IMR-90 (cell line): ENCODE measurements around the gene RELL2. TPM values are rescaled to one million over a fixed set of nuclear protein-coding genes. Genes with fewer than 3 reads are reported as not detected.

ENCODE experiments used
- ATAC-seq: fragments of 200-7000 bp; cut with Tn5 transposase; 2 replicates; pipeline ENCODE4 v1.9.1; 2020; ENCODE audit warnings: low read depth, mild to moderate bottlenecking, moderate library complexity
- BruUV-seq: library from RNA; stranded (reverse); fragments of 400-500 nt; replicated peaks from 2 replicates; lab custom pipeline; 2021; lab: Mats Ljungman, UMichigan
- CTCF ChIA-PET: fragments of 300-600 bp; formaldehyde crosslinking; extraction: SDS; loops from one replicate; lab custom pipeline; 2021; ENCODE audit warnings: antibody characterized with exemption; lab: Yijun Ruan, JAX
- POLR2A ChIA-PET: fragments of 300-600 bp; sonication (Branson Sonifier 250); formaldehyde crosslinking; loops from one replicate; lab custom pipeline; 2022; ENCODE audit warnings: antibody characterized with exemption; ENCODE audit not compliant: unreplicated experiment; lab: Charles Lee
- DNase-seq: peaks from one replicate; pipeline ENCODE4 v3.0.0; 2013
- H2AFZ ChIP-seq: replicated peaks from 2 replicates; pipeline ENCODE3; 2013; ENCODE audit warnings: low read length, mild to moderate bottlenecking; ENCODE audit not compliant: poor library complexity
- H2AK5ac ChIP-seq: 2 replicates; pipeline ENCODE4 v1.6.1; 2013; ENCODE audit warnings: low read depth, low read length, inconsistent platforms
- H2AK9ac ChIP-seq: replicated peaks from 2 replicates; pipeline ENCODE3; 2013; ENCODE audit warnings: mild to moderate bottlenecking, low read depth, low read length, moderate library complexity; ENCODE audit not compliant: poor library complexity
- H2BK120ac ChIP-seq: 2 replicates; pipeline ENCODE4 v1.6.1; 2013; ENCODE audit warnings: low read depth, low read length, inconsistent platforms
- H2BK15ac ChIP-seq: 3 replicates; pipeline ENCODE4 v1.6.1; 2013; ENCODE audit warnings: low read depth, low read length, inconsistent platforms
- H2BK20ac ChIP-seq: 2 replicates; pipeline ENCODE4 v1.6.1; 2013; ENCODE audit warnings: low read depth, mild to moderate bottlenecking, inconsistent platforms, low read length, moderate library complexity
- H2BK5ac ChIP-seq: 2 replicates; pipeline ENCODE4 v1.6.1; 2013; ENCODE audit warnings: mild to moderate bottlenecking, low read depth, low read length, inconsistent platforms; ENCODE audit not compliant: poor library complexity, severe bottlenecking
- H3K14ac ChIP-seq: replicated peaks from 2 replicates; pipeline ENCODE4 v1.6.1; 2013; ENCODE audit warnings: low read depth, low read length, inconsistent platforms
- H3K18ac ChIP-seq: 2 replicates; pipeline ENCODE4 v1.6.1; 2013; ENCODE audit warnings: low read depth, low read length, control low read depth
- H3K23ac ChIP-seq: 2 replicates; pipeline ENCODE4 v1.6.1; 2013; ENCODE audit warnings: low read depth, low read length, inconsistent platforms
- H3K27ac ChIP-seq: 2 replicates; pipeline ENCODE4 v1.5.1; 2013; ENCODE audit warnings: mild to moderate bottlenecking, control low read depth, low read length; ENCODE audit not compliant: insufficient read depth
- H3K27me3 ChIP-seq: 2 replicates; pipeline ENCODE4 v1.6.1; 2013; ENCODE audit warnings: low read length; ENCODE audit not compliant: control insufficient read depth, insufficient read depth
- H3K36me3 ChIP-seq: 2 replicates; pipeline ENCODE4 v1.6.1; 2013; ENCODE audit warnings: low read length, mixed read lengths; ENCODE audit not compliant: control insufficient read depth, insufficient read depth
- H3K4ac ChIP-seq: 2 replicates; pipeline ENCODE4 v1.6.1; 2013; ENCODE audit warnings: low read depth, low read length, inconsistent platforms
- H3K4me1 ChIP-seq: 2 replicates; pipeline ENCODE4 v1.6.1; 2013; ENCODE audit warnings: low read length, mixed read lengths; ENCODE audit not compliant: control insufficient read depth, insufficient read depth
- H3K4me2 ChIP-seq: 2 replicates; pipeline ENCODE4 v1.6.1; 2013; ENCODE audit warnings: low read depth, mild to moderate bottlenecking, control low read depth, low read length, moderate library complexity
- H3K4me3 ChIP-seq: 2 replicates; pipeline ENCODE4 v1.5.1; 2013; ENCODE audit warnings: low read depth, mild to moderate bottlenecking, control low read depth, low read length, moderate library complexity; ENCODE audit not compliant: insufficient read depth
- H3K56ac ChIP-seq: 2 replicates; pipeline ENCODE4 v1.6.1; 2013; ENCODE audit warnings: low read length, inconsistent platforms; ENCODE audit not compliant: insufficient read depth; ENCODE audit errors: extremely low read depth
- H3K79me1 ChIP-seq, 2 experiments: 2 replicates each; pipeline ENCODE4 v1.6.1; 2013; ENCODE audit warnings: low read length in 2 of 2, inconsistent platforms in 1 of 2, low read depth in 1 of 2
- H3K9ac ChIP-seq: 2 replicates; pipeline ENCODE4 v1.6.1; 2013; ENCODE audit warnings: low read depth, low read length, control low read depth
- H3K9me1 ChIP-seq: 2 replicates; pipeline ENCODE4 v1.6.1; 2013; ENCODE audit warnings: low read length, inconsistent platforms; ENCODE audit not compliant: insufficient read depth
- H3K9me3 ChIP-seq: 2 replicates; pipeline ENCODE4 v1.6.1; 2013; ENCODE audit warnings: low read length; ENCODE audit not compliant: control insufficient read depth, insufficient read depth
- H4K20me1 ChIP-seq: 2 replicates; pipeline ENCODE4 v1.6.1; 2013; ENCODE audit warnings: low read length, inconsistent platforms; ENCODE audit not compliant: insufficient read depth
- H4K5ac ChIP-seq: 2 replicates; pipeline ENCODE4 v1.6.1; 2013; ENCODE audit warnings: mild to moderate bottlenecking, low read depth, low read length, control low read depth
- H4K8ac ChIP-seq, 2 experiments: 2 replicates each; pipeline ENCODE4 v1.6.1; 2013; ENCODE audit warnings: low read depth in 2 of 2, low read length in 2 of 2, control low read depth in 1 of 2, inconsistent platforms in 1 of 2
- H4K91ac ChIP-seq: 2 replicates; pipeline ENCODE4 v1.6.1; 2013; ENCODE audit warnings: low read depth, low read length, inconsistent platforms; ENCODE audit not compliant: insufficient read depth
- BHLHE40 ChIP-seq: fragments of 150-350 bp; IDR thresholded peaks from 2 replicates; pipeline ENCODE4 v1.6.1; 2016; ENCODE audit warnings: mild to moderate bottlenecking, low read depth, low read length
- CEBPB ChIP-seq: IDR thresholded peaks from 2 replicates; pipeline ENCODE4 v1.6.1; 2012; ENCODE audit warnings: low read depth, low read length, improper control_type of control experiment
- CHD1 ChIP-seq: IDR thresholded peaks from 2 replicates; pipeline ENCODE4 v1.6.1; 2012; ENCODE audit warnings: low read depth, low read length, improper control_type of control experiment
- FOS ChIP-seq: fragments of 150-350 bp; IDR thresholded peaks from 2 replicates; pipeline ENCODE4 v1.6.1; 2016; ENCODE audit warnings: low read depth, low read length
- MAFK ChIP-seq: IDR thresholded peaks from 2 replicates; pipeline ENCODE4 v1.6.1; 2012; ENCODE audit warnings: low read depth, low read length, improper control_type of control experiment
- MAZ ChIP-seq: IDR thresholded peaks from 2 replicates; pipeline ENCODE4 v1.6.1; 2012; ENCODE audit warnings: low read depth, mild to moderate bottlenecking, low read length, improper control_type of control experiment, moderate library complexity, borderline replicate concordance
- MXI1 ChIP-seq: IDR thresholded peaks from 2 replicates; pipeline ENCODE4 v1.6.1; 2012; ENCODE audit warnings: low read depth, mild to moderate bottlenecking, low read length, moderate library complexity, borderline replicate concordance
- NFE2L2 ChIP-seq: fragments of 150-350 bp; IDR thresholded peaks from 2 replicates; pipeline ENCODE4 v1.6.1; 2016; ENCODE audit warnings: low read depth, mild to moderate bottlenecking, low read length
- POLR2A ChIP-seq: IDR thresholded peaks from 2 replicates; pipeline ENCODE4 v1.6.1; 2012; ENCODE audit warnings: mild to moderate bottlenecking, low read depth, low read length
- RAD21 ChIP-seq: IDR thresholded peaks from 2 replicates; pipeline ENCODE4 v1.6.1; 2012; ENCODE audit warnings: low read length, improper control_type of control experiment
- RCOR1 ChIP-seq: IDR thresholded peaks from 2 replicates; pipeline ENCODE4 v1.6.1; 2012; ENCODE audit warnings: mild to moderate bottlenecking, low read length, improper control_type of control experiment; ENCODE audit not compliant: insufficient replicate concordance
- RFX5 ChIP-seq: IDR thresholded peaks from 2 replicates; pipeline ENCODE4 v1.8.0; 2012; ENCODE audit warnings: low read depth, mild to moderate bottlenecking, low read length, moderate library complexity
- SMC3 ChIP-seq: fragments of 150-350 bp; IDR thresholded peaks from 2 replicates; pipeline ENCODE4 v1.6.1; 2016; ENCODE audit warnings: low read depth, mild to moderate bottlenecking, antibody characterized with exemption, low read length, moderate library complexity
- WGBS, 2 experiments: methylation state at CpG; one replicate each; pipeline versions ENCODE4 v1.1.5 to v1.1.7; 2013; ENCODE audit warnings: missing lambda C conversion rate in 2 of 2; ENCODE audit not compliant: insufficient read length in 1 of 2; ENCODE audit errors: extremely low coverage in 2 of 2; 5-methylcytosine and 5-hydroxymethylcytosine counted together
- dilution Hi-C: fragments of 300-500 bp; cut with HindIII; formaldehyde crosslinking; loops from one replicate; pipeline ENCODE4 v1.14.3; 2018; ENCODE audit warnings: low sequenced_read_pairs; ENCODE audit not compliant: unreplicated experiment
- in situ Hi-C: fragments of 300-500 bp; cut with MboI; formaldehyde crosslinking; loops from 3 replicates; pipeline ENCODE4 v1.14.3; 2019; ENCODE audit warnings: low sequenced_read_pairs, inconsistent platforms, mixed read lengths
- intact Hi-C: fragments of 100-400 bp; cut with micrococcal nuclease; formaldehyde crosslinking; loops from 2 replicates; pipeline ENCODE4 v1.10.0; 2022
- polyA plus RNA-seq, 3 experiments: library from polyadenylated mRNA; depleted of rRNA; stranded (reverse); fragments of >200 nt; gene quantifications; 2 replicates each; pipeline ENCODE4 v1.2.3, GENCODE V29; 2012; ENCODE audit warnings: low replicate concordance in 1 of 3
- total RNA-seq: library from RNA; depleted of rRNA; stranded (reverse); fragments of >200 nt; gene quantifications from 2 replicates; pipeline ENCODE4 v1.2.3, GENCODE V29; 2012
- TF ChIP-seq, protein P1 (sequence below): fragments of 150-350 bp; IDR thresholded peaks from 2 replicates; pipeline ENCODE4 v1.6.1; 2016; ENCODE audit warnings: low read depth, mild to moderate bottlenecking, low read length, moderate library complexity, borderline replicate concordance
- TF ChIP-seq, protein P2 (sequence below): conservative IDR thresholded peaks from 2 replicates; pipeline ENCODE4 v1.5.1; 2012; ENCODE audit warnings: mild to moderate bottlenecking, low read depth, low read length, improper control_type of control experiment
- TF ChIP-seq, protein P3 (sequence below): fragments of 150-350 bp; IDR thresholded peaks from 2 replicates; pipeline ENCODE4 v1.6.1; 2017; ENCODE audit warnings: mild to moderate bottlenecking, antibody characterized with exemption, low read length, low read depth

Gene RELL2
- total and polyA plus RNA-seq, 2 of the 4 experiments (the other 2 are of a cell fraction) = 2.2 to 7.6 TPM

DNA sequence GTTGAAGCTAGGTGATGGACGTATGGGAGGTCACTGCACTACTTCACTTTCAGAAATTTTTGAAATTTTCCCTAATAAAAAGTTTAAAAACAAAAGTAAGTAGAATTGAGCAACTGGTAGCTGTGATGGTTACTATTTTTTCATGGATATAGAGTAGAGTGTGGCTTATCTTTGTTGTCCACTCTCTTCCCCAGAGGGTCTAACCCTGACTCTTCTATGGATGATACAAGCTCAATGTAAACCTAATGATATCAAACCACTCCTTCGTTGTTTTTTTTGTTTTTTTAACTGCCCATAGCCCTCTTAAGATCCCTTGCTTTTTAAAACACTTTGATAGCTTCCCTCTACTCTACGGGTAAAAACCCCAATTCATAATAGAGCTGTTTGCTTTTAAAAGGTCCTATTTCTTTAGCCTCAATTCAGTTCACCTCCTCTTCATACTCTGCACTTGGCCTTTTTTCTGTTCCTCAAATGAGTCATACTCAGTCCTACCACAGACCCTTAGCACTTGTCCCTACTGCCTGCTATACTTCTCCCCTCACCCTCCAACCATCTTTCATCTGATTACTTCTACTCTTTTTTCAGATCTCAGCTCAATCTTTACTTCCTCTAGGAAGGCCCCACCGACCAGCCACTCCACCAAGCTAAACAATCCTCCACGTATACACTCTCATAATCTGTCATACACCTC is 2.8 kb upstream of the RELL2 start:
- ATAC-seq (no peak), DNase-seq (no peak)
- WGBS, 2 experiments = 90 to 100% methylated on average over 1 of the region's 5 CpGs
- Histone ChIP-seq H3K36me3 (peaks cover 20% of the 10 kb centered on the region), H2AFZ (no peak overlapping the region), H3K9me1 (peaks cover 40% of the 10 kb centered on the region), H2BK20ac (no peak overlapping the region), H2AK9ac (no peak overlapping the region), H3K23ac (no peak overlapping the region), H2BK120ac (no peak overlapping the region), H2AK5ac (no peak overlapping the region), H3K56ac (no peak overlapping the region), H4K8ac (no peak overlapping the region), H3K4me2 (no peak overlapping the region), H3K27me3 (no peaks in the 10 kb centered on the region), H3K14ac (no peak overlapping the region), H3K79me1 (peaks cover 41 to 60% of the 10 kb centered on the region in 2 experiments), H3K9ac (no peak overlapping the region), H3K18ac (no peak overlapping the region), H2BK15ac (no peak overlapping the region), H3K27ac (no peak overlapping the region), H4K91ac (no peak overlapping the region), H2BK5ac (no peak overlapping the region), H3K4me3 (no peak overlapping the region), H3K4me1 (peaks cover 12% of the 10 kb centered on the region), H3K9me3 (no peaks in the 10 kb centered on the region), H3K4ac (no peak overlapping the region), H4K5ac (no peak overlapping the region), H4K20me1 (peaks cover 29% of the 10 kb centered on the region)
- ChIA-PET POLR2A (no interaction called here), CTCF (interaction anchor here (1.4 to 1.8 kb wide), 2 partner anchors 14 to 42 kb away, joined by 4 to 7 read pairs; partner anchors contain the start of gene DIAPH1)
- dilution Hi-C loops = no loop called here
- BruUV-seq = no TSS peak
- in situ Hi-C loops = no loop called here
- TF ChIP-seq FOS (no peak), CHD1 (no peak), NFE2L2 (no peak), POLR2A (no peak), CEBPB (no peak), RCOR1 (no peak), RFX5 (no peak), MXI1 (no peak), BHLHE40 (no peak), MAZ (no peak), MAFK (no peak), RAD21 (no peak), SMC3 (no peak)
- TF ChIP-seq, protein P1, sequence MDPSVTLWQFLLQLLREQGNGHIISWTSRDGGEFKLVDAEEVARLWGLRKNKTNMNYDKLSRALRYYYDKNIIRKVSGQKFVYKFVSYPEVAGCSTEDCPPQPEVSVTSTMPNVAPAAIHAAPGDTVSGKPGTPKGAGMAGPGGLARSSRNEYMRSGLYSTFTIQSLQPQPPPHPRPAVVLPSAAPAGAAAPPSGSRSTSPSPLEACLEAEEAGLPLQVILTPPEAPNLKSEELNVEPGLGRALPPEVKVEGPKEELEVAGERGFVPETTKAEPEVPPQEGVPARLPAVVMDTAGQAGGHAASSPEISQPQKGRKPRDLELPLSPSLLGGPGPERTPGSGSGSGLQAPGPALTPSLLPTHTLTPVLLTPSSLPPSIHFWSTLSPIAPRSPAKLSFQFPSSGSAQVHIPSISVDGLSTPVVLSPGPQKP = no peak
- TF ChIP-seq, protein P2, sequence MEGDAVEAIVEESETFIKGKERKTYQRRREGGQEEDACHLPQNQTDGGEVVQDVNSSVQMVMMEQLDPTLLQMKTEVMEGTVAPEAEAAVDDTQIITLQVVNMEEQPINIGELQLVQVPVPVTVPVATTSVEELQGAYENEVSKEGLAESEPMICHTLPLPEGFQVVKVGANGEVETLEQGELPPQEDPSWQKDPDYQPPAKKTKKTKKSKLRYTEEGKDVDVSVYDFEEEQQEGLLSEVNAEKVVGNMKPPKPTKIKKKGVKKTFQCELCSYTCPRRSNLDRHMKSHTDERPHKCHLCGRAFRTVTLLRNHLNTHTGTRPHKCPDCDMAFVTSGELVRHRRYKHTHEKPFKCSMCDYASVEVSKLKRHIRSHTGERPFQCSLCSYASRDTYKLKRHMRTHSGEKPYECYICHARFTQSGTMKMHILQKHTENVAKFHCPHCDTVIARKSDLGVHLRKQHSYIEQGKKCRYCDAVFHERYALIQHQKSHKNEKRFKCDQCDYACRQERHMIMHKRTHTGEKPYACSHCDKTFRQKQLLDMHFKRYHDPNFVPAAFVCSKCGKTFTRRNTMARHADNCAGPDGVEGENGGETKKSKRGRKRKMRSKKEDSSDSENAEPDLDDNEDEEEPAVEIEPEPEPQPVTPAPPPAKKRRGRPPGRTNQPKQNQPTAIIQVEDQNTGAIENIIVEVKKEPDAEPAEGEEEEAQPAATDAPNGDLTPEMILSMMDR = no peak
- TF ChIP-seq, protein P3, sequence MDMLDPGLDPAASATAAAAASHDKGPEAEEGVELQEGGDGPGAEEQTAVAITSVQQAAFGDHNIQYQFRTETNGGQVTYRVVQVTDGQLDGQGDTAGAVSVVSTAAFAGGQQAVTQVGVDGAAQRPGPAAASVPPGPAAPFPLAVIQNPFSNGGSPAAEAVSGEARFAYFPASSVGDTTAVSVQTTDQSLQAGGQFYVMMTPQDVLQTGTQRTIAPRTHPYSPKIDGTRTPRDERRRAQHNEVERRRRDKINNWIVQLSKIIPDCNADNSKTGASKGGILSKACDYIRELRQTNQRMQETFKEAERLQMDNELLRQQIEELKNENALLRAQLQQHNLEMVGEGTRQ = no peak
- intact Hi-C loops = no loop called here
